CD14-positive monocyte (primary cell): ENCODE data around the gene MBP. TPM values are rescaled to one million over a fixed set of nuclear protein-coding genes. Genes with fewer than 3 reads are reported as not detected.

Experiments used
- DNase-seq, 3 donors: peaks; one replicate each; pipeline ENCODE4 v3.0.0-alpha.2; 2011 to 2022
- H2AFZ ChIP-seq: 2 replicates; pipeline ENCODE4 v1.6.0; 2012; ENCODE audit warnings: mild to moderate bottlenecking, low read depth, low read length, inconsistent platforms; ENCODE audit not compliant: insufficient read depth, poor library complexity, severe bottlenecking
- H3K27ac ChIP-seq, 2 donors: 1 replicate in 1 of 2; 2 replicates in 1 of 2; pipeline ENCODE4 v1.5.1; 2012 to 2013; ENCODE audit warnings: low read length in 2 of 2, control low read depth in 1 of 2, inconsistent platforms in 1 of 2, low read depth in 1 of 2, mild to moderate bottlenecking in 1 of 2
- H3K27me3 ChIP-seq, 2 donors: one replicate each; pipeline versions ENCODE4 v1.6.0 to v1.6.1; 2011 to 2013; ENCODE audit warnings: low read length in 2 of 2; ENCODE audit not compliant: control insufficient read depth in 2 of 2, insufficient read depth in 2 of 2
- H3K36me3 ChIP-seq, 2 donors: replicated peaks in 1 of 2; 1 replicate in 1 of 2; 2 replicates in 1 of 2; pipeline versions ENCODE4 v1.5.1 to v1.6.1; 2012 to 2013; ENCODE audit warnings: low read length in 2 of 2, control low read depth in 1 of 2, inconsistent platforms in 1 of 2, mild to moderate bottlenecking in 1 of 2; ENCODE audit not compliant: insufficient read depth in 2 of 2, control insufficient read depth in 1 of 2
- H3K4me1 ChIP-seq, 2 donors: 1 replicate in 1 of 2; 2 replicates in 1 of 2; pipeline versions ENCODE4 v1.5.1 to v1.6.1; 2012 to 2013; ENCODE audit warnings: low read length in 2 of 2, control low read depth in 1 of 2, inconsistent platforms in 1 of 2, mild to moderate bottlenecking in 1 of 2, moderate library complexity in 1 of 2; ENCODE audit not compliant: insufficient read depth in 2 of 2, control insufficient read depth in 1 of 2
- H3K4me2 ChIP-seq: replicated peaks from 2 replicates; pipeline ENCODE3; 2012; ENCODE audit warnings: low read length, moderate library complexity, mild to moderate bottlenecking; ENCODE audit not compliant: poor library complexity, severe bottlenecking; ENCODE audit errors: extremely low read depth
- H3K4me3 ChIP-seq, 3 experiments: fragments of 200-600 bp in 1 of 3; sonication (generic) in 1 of 3; replicated peaks in 1 of 3; 1 replicate in 2 of 3; 2 replicates in 1 of 3; pipeline ENCODE4 v1.5.1; 2011 to 2013; ENCODE audit warnings: low read length in 3 of 3, mild to moderate bottlenecking in 3 of 3, control low read depth in 2 of 3, low read depth in 2 of 3, inconsistent platforms in 1 of 3, moderate library complexity in 1 of 3
- H3K79me2 ChIP-seq: 2 replicates; pipeline ENCODE4 v1.6.0; 2012; ENCODE audit warnings: mild to moderate bottlenecking, control low read depth, inconsistent platforms, low read length, moderate library complexity; ENCODE audit not compliant: insufficient read depth
- H3K9ac ChIP-seq: 2 replicates; pipeline ENCODE4 v1.6.0; 2017; ENCODE audit warnings: low read length, mild to moderate bottlenecking; ENCODE audit not compliant: insufficient read depth, poor library complexity, severe bottlenecking
- H3K9me3 ChIP-seq, 2 donors: replicated peaks in 1 of 2; 1 replicate in 1 of 2; 2 replicates in 1 of 2; pipeline versions ENCODE4 v1.5.1 to v1.6.1; 2012 to 2013; ENCODE audit warnings: low read length in 2 of 2, control low read depth in 1 of 2; ENCODE audit not compliant: control insufficient read depth in 1 of 2, insufficient read depth in 1 of 2
- H4K20me1 ChIP-seq: 2 replicates; pipeline ENCODE4 v1.6.0; 2012; ENCODE audit warnings: mild to moderate bottlenecking, low read length, control low read depth, moderate library complexity; ENCODE audit not compliant: insufficient read depth
- H3K27ac Mint-ChIP-seq, 7 donors: one replicate each; pipeline ENCODE4 v1.8.0; 2020; ENCODE audit warnings: mild to moderate bottlenecking in 7 of 7, mixed read lengths in 7 of 7, moderate library complexity in 6 of 7, inconsistent platforms in 2 of 7
- H3K27me3 Mint-ChIP-seq, 3 donors: one replicate each; pipeline ENCODE4 v1.8.0; 2021 to 2022; ENCODE audit warnings: low read depth in 3 of 3, mild to moderate bottlenecking in 3 of 3, mixed read lengths in 3 of 3, moderate library complexity in 3 of 3, inconsistent platforms in 1 of 3
- H3K36me3 Mint-ChIP-seq, 2 donors: one replicate each; pipeline ENCODE4 v1.8.0; 2020; ENCODE audit warnings: mixed read lengths in 2 of 2, inconsistent platforms in 1 of 2, mild to moderate bottlenecking in 1 of 2
- H3K4me1 Mint-ChIP-seq: one replicate; pipeline ENCODE4 v1.8.0; 2020; ENCODE audit warnings: mild to moderate bottlenecking, mixed read lengths
- H3K4me3 Mint-ChIP-seq, 2 donors: one replicate each; pipeline ENCODE4 v1.8.0; 2020; ENCODE audit warnings: mild to moderate bottlenecking in 2 of 2, mixed read lengths in 2 of 2, moderate library complexity in 1 of 2
- H3K9me3 Mint-ChIP-seq, 7 donors: one replicate each; pipeline ENCODE4 v1.8.0; 2020 to 2022; ENCODE audit warnings: mixed read lengths in 7 of 7, mild to moderate bottlenecking in 6 of 7, moderate library complexity in 6 of 7, inconsistent platforms in 2 of 7
- WGBS: methylation state at CpG from one replicate; pipeline ENCODE4 v1.1.5; 2013; ENCODE audit warnings: missing lambda C conversion rate; ENCODE audit not compliant: insufficient coverage; 5-methylcytosine and 5-hydroxymethylcytosine counted together
- intact Hi-C, 2 donors: fragments of 100-400 bp; cut with micrococcal nuclease; formaldehyde crosslinking; loops; one replicate each; pipeline versions ENCODE4 v1.15.0 to v1.15.1; 2023
- polyA plus RNA-seq, 3 donors: library from polyadenylated mRNA; depleted of rRNA in 1 of 3; unstranded in 2 of 3; stranded (reverse) in 1 of 3; fragments of 300-500 nt in 2 of 3; fragments of >200 nt in 1 of 3; fragmentation: Illumina TruSeq in 2 of 3; gene quantifications; 1 replicate in 2 of 3; 2 replicates in 1 of 3; pipeline ENCODE4 v1.2.3, GENCODE V29; 2012 to 2021
- TF ChIP-seq, protein P1 (sequence below): fragments of 200-600 bp; IDR thresholded peaks from one replicate; pipeline ENCODE4 v1.8.0; 2022; ENCODE audit warnings: antibody characterized with exemption, mild to moderate bottlenecking

MBP gene
- polyA plus RNA-seq, 3 donors = 47.7 to 81.0 (median 50.4) TPM

DNA sequence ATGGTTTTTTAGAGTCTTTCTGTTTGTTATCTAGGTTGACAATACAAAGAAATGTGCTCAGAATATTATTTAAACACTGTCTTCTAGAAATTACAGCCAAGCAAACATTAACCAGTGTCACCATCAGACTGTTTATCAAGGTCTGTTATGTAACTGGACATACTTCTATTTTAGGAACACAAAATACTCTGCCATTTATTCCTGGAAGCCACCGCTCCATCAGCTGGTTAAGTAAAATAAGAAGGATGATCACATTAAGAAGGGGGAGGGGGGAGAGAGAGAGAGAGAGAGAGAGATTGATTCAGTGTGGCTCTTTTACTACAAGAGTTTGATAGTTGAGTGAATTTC is 47.9 kb downstream of the MBP start:
- Histone ChIP-seq H3K27me3 (no peaks in the 10 kb centered on the region), H3K27ac (peak overlapping the region in 1 of 2 donors; percentile 42), H3K4me1 (peaks cover 61 to 64% of the 10 kb centered on the region in 2 donors), H4K20me1 (peaks cover 5% of the 10 kb centered on the region), H3K9me3 (no peaks in the 10 kb centered on the region), H2AFZ (no peak overlapping the region), H3K4me2 (no peak overlapping the region), H3K4me3 (no peak overlapping the region), H3K79me2 (peaks cover 91% of the 10 kb centered on the region), H3K36me3 (peaks cover 10 to 32% of the 10 kb centered on the region in 2 donors), H3K9ac (no peak overlapping the region)
- Mint-ChIP-seq H3K36me3 (peaks cover 48 to 50% of the 10 kb centered on the region in 2 donors), H3K4me3 (no peak overlapping the region), H3K4me1 (peaks cover 64% of the 10 kb centered on the region), H3K27ac (peak overlapping the region in 5 of 7 donors; percentile 47 to 81 (median 59)), H3K27me3 (peaks cover 0 to 2% (median 2%) of the 10 kb centered on the region in 3 donors), H3K9me3 (peaks cover 0 to 5% (median 0%) of the 10 kb centered on the region in 7 donors)
- TF ChIP-seq, protein P1, sequence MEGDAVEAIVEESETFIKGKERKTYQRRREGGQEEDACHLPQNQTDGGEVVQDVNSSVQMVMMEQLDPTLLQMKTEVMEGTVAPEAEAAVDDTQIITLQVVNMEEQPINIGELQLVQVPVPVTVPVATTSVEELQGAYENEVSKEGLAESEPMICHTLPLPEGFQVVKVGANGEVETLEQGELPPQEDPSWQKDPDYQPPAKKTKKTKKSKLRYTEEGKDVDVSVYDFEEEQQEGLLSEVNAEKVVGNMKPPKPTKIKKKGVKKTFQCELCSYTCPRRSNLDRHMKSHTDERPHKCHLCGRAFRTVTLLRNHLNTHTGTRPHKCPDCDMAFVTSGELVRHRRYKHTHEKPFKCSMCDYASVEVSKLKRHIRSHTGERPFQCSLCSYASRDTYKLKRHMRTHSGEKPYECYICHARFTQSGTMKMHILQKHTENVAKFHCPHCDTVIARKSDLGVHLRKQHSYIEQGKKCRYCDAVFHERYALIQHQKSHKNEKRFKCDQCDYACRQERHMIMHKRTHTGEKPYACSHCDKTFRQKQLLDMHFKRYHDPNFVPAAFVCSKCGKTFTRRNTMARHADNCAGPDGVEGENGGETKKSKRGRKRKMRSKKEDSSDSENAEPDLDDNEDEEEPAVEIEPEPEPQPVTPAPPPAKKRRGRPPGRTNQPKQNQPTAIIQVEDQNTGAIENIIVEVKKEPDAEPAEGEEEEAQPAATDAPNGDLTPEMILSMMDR = no peak
- intact Hi-C loops = no loop called here
- no peak for DNase-seq
- WGBS = no CpG with 5 or more reads among the region's 1 CpG

DNA sequence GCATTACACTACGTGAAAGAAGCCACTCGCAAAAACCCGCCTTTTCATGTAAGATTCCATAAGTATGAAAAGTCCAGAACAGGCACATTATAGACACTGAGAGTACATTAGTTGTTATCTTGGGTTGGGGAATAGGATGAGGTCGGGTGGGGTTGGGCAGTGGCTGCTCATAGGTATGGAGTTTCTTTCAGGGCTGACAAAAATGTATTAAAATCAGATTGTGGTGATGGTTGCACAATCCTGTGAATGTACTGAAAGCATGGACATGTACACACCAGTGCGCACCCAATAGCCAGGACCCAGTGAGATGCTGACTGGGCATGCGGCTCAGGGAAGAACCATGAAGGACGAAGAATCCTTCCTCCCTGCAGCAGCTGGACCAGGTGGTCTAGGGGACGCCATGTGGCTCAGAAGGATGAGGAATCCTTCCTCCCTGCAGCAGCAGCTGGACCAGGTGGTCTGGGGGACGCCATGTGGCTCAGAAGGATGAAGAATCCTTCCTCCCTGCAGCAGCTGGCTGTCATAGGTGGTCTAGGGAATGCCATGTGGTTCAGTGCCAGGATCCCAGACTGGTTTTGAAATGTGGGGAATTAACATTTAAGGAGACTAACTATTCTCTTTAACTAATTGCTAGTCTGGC is 50.1 kb downstream of the MBP start:
- Histone ChIP-seq H3K79me2 (peaks cover 91% of the 10 kb centered on the region), H2AFZ (no peak overlapping the region), H3K36me3 (peaks cover 9 to 27% of the 10 kb centered on the region in 2 donors), H3K27me3 (no peaks in the 10 kb centered on the region), H3K27ac (peak overlapping the region; percentile 50 to 79), H4K20me1 (no peaks in the 10 kb centered on the region), H3K4me1 (peaks cover 60 to 65% of the 10 kb centered on the region in 2 donors), H3K4me2 (no peak overlapping the region), H3K9ac (no peak overlapping the region), H3K9me3 (no peaks in the 10 kb centered on the region), H3K4me3 (peak overlapping the region in 1 of 3 experiments; percentile 8)
- no peak overlapping the region for H3K4me3 Mint-ChIP-seq
- 70% methylated on average over 6 of the region's 9 CpGs for WGBS
- H3K9me3 Mint-ChIP-seq = peaks cover 0 to 5% (median 0%) of the 10 kb centered on the region in 7 donors
- peaks cover 82% of the 10 kb centered on the region for H3K4me1 Mint-ChIP-seq
- H3K27ac Mint-ChIP-seq = peak overlapping the region; percentile 84 to 97 (median 94)
- H3K36me3 Mint-ChIP-seq = peaks cover 51 to 55% of the 10 kb centered on the region in 2 donors
- DNase-seq = peak in 2 of 3 donors; percentile 25 to 44
- TF ChIP-seq, protein P1 = no peak
- H3K27me3 Mint-ChIP-seq = peaks cover 0 to 4% (median 2%) of the 10 kb centered on the region in 3 donors
- intact Hi-C loops = no loop called here
